ENCODE data around the gene TBXAS1.

The TBXAS1 gene

GRCh38 chr7:139897422-139898090, 68.5 kb downstream of the TBXAS1 start:
- H3K4me3 ChIP-seq: no peak overlapping the region
- H3K27ac ChIP-seq: no peak overlapping the region
- TF ChIP-seq CTCF (IDR thresholded peaks at IDR 0.05): no peak
- DNase-seq (ENCODE audit: low spot score): peak; percentile 46

GRCh38 chr7:139898483-139898882, 69.4 kb downstream of the TBXAS1 start:
- no peak overlapping the region for H3K27ac ChIP-seq
- peak; percentile 24 for DNase-seq (ENCODE audit: low spot score)
- no peak overlapping the region for H3K4me3 ChIP-seq
- TF ChIP-seq CTCF (IDR thresholded peaks at IDR 0.05): no peak

GRCh38 chr7:139899328-139899955, 70.4 kb downstream of the TBXAS1 start:
- no peak overlapping the region for H3K27ac ChIP-seq
- TF ChIP-seq CTCF (IDR thresholded peaks at IDR 0.05): no peak
- DNase-seq (ENCODE audit: low spot score): no peak
- H3K4me3 ChIP-seq: no peak overlapping the region

DNA sequence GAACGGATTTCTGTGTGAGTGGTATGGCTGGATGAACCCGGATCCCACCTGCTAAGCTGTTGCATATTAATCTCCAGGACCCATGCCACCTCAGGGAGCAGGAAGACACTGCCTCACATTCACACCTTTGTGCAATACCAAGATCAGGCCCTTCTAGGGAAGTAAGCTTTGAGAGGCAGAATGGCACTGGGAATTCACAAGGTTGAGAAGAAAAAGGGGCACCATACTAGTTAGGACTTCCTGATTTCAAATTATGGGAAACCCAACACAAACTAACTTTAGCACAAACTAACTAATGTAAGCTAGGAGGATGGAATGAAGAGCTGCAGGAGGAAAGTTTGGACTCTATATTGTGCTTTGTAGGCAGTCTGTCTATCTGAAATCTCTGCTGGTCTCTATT, 71.3 kb downstream of the TBXAS1 start:
- DNase-seq (ENCODE audit: low spot score): no peak
- H3K4me3 ChIP-seq: no peak overlapping the region
- H3K27ac ChIP-seq: no peak overlapping the region
- TF ChIP-seq CTCF (IDR thresholded peaks at IDR 0.05): no peak

- Histone ChIP-seq H3K27ac (no peak overlapping the region), H3K4me3 (no peak overlapping the region)
- no peak for TF ChIP-seq CTCF (IDR thresholded peaks at IDR 0.05)
- no peak for DNase-seq (ENCODE audit: low spot score)
These were observed 72.2 kb downstream of the TBXAS1 start for GRCh38 chr7:139901056-139901795.

GRCh38 chr7:139901901-139902300, 72.8 kb downstream of the TBXAS1 start:
- no peak for TF ChIP-seq CTCF (IDR thresholded peaks at IDR 0.05)
- no peak for DNase-seq (ENCODE audit: low spot score)
- Histone ChIP-seq H3K4me3 (no peak overlapping the region), H3K27ac (no peak overlapping the region)

Measured in coronary artery (tissue), 2 donors.